GM18517 (cell line): Measurements from ENCODE around the gene FAM120A.
"Not testable (repeated sequence)": the region's sequence is repeated elsewhere in the genome, so short reads cannot be mapped to it uniquely, and the experiment has no call there.

Experiments used
- ATAC-seq: cut with Tn5 transposase; IDR thresholded peaks from one replicate; pipeline ENCODE4 v1.9.1; 2021; ENCODE audit warnings: mild to moderate bottlenecking, moderate library complexity; ENCODE audit not compliant: unreplicated experiment

Gene FAM120A

DNA sequence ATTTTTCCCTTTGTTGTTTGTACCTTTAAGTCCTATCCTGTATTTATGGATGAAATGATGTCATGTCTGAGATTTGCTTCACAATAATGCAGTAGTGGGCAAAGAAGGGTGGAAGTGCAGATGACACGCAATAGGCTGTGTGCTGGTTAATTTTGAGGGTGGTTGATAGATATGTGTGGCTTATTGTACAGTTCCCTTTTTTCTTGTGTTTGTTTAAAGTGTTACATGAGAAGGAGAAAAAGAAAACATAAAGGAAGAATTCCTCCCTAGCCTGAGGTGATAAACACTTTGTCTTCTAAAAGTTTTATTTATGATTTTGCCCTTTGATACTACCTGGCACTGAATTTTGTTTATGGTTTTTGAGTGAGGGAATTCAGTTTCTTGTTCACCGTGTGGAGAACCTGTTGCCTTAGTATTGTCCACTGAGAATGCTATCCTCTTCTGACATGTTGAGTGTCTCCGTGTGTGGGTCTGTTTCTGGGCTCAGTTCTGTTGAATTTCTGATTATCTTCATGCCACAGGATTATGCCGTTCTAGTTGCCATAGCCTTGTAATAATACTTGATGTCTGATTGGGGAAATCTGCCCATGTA is 54.2 kb downstream of the FAM120A start:
- ATAC-seq: no peak

DNA sequence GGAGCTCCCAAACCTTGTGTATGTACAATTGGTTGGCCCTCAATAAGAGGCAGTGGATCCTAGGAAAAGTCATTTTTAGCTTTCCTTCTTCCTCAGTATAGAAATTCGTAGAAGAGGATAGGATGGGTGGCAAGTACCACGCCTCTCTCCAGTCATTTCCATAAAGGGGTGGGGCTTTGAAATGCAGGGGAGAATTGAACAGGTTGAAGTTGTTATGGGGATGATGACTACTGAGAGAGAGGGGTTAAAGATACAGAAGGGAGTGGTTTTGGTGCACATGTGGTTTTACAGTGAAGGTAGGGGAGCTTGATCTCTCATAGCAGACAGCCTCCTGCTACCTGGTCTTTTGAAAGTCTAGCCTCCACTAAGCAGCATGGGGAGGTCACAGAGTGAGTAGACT is 56.3 kb downstream of the FAM120A start:
- no peak for ATAC-seq

DNA sequence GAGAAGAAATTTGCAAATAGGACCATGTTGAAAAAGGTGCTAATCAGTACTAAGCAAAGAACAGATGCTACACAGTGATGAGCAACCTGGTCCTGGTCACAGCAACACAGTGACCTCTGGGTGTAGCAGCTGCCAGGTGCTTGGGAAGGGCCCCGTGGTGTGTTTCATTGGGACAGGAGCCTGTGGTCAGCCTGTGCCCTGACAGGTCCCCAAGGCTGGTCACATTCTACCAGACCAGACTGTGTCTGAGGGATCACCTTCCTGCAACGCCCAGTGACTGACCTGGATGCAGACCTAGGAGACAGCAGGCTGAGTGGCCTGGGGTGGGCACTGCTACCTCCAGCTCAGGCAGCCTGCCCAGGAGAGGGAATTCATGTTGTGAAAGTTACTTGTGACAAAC is 56.7 kb downstream of the FAM120A start:
- no peak for ATAC-seq

DNA sequence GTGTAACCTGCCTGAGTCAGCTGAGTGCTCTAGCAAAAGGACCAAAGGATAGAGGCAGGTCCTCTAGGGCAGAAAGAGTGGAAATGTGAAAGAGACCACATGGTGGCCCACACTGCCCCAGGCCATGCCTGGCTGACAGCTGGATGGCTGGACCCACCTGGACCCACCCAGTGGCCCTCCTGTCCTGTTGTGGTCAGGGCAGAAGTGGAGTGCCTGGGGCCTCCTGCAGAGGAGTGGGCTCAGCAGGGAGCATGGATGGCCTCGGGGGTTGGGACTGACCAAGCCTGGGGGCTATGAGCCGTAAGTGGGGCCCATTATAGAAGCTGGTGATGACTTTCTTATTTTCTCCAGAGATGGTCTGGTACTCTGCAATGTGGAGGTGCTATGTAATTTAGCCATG is 57.6 kb downstream of the FAM120A start:
- ATAC-seq: no peak

DNA sequence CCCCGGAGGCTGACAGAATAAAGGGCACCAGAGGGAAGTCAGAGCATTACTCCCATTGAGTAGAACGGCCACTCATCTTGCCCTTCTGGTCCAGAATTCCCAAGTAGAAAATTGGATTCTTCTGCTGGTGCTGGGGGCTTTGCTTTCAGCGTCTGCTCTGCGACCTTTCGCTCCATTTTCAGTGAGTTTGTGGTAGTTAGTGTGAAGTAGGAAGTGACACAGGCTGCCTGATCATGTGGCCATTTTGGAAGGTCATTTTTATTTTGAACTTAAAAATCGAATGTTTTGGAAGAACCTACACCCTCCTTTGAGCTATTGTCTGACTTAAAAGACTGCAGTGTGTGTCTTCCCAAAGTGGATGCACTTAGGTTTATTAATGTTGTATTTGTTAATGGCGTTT is 58.6 kb downstream of the FAM120A start:
- no peak for ATAC-seq

DNA sequence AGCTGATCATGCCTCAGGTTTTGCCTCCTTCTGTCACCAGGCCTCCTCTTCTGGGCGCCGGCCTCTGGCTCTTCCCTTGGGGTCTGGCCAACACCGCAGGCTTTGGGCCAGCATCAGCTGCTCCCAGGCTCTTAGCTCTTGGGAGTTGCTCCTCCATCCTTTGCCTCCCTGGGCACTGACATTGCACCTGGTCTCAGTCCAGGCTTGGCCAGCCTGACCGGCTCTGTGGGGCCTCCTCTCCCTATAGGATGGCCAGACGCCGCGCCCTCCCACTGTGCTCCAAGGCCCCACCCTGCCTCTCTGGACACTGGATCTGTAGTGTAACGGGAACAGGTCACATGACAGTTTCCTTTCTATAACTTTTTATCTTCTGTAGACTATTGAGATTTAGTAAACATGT is 59.7 kb downstream of the FAM120A start:
- not testable (repeated sequence) for ATAC-seq

DNA sequence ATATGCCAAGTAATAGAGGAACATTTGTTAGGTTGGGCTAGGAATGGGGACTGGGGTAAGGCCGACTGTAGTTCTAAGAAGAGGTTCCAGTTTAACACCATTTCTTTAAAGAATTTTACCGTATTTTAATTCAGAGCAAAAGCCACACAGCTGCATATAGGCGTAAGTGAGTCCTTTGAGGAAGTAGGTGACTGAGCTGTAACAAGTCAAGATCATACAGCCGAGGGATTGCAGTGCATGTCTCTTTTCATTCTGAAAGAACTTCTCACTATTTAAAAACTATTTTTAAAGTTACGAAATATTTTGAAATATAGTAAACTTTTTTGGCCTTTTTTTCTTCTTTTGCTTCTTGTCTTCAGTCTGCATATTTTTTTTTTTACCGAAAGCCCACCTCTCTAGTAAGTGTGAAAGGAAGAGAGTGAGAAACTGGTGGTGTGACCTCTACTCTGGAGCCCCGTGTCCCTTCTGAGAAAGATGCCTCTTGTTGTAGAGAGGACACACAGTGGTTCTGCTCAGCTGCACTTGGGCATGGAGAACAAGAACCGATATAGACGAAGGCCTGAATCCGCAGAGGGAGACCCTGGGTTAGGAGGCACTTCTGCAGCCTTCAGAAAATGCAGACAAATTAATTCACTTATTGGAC is 60.8 kb downstream of the FAM120A start:
- ATAC-seq: not testable (repeated sequence)

DNA sequence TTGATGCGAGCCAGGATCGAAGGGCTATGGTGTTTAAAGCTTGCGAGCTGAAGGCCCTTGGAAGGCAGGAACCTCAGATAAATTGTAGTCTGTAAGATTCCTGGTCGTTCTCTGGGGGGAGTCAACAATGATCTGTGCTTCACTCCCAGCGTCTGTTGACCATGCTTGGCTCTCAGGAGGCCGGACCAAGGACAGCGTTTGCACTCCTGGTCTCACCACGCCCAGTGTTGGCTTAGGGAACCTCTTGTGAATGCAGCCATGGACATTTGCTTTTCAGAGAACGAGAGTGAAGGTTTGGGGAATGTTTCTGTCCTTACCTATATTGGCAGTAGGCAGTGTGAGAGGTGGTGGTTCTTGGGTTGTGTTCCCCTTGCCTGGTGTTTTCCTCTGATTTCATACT is 62.1 kb downstream of the FAM120A start:
- no peak for ATAC-seq

DNA sequence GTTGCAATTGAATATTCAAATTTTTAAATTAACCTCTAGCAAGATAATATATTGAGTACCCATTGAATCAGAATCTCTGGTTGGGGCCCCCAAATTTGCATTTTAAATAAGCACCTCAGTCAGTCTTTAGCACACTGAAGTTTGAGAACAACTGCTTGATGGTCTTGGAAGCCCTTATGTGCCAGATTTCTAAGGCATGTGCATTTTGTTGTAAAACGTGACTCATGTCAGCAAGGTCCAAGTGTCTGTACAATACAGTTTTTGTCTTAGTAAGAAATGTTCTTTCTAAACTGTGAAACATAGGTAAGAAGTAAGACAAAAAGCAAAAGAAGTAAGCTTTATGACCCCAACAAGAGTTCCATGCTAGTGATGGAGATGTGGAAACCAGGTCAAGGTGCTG is 65.8 kb downstream of the FAM120A start:
- no peak for ATAC-seq

DNA sequence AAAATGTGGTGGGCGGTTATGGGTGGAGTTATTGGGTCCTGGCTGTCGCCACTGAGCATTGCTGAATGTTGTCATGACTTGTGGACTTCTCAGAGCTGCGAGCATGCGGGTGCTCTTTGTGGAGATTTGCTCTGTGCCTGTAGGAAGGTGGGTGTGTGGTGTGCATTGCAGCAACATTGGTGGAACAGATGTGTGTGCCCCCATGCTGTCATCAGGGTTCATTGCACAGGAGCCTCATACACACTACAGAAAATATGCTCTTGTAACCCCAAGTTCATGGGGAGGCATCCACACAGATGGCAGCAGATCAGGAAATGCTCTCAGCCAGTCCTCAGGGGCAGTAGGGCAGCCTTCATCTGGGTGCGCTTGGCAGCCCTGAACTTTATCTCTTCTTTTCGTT is 69.0 kb downstream of the FAM120A start:
- ATAC-seq: no peak

DNA sequence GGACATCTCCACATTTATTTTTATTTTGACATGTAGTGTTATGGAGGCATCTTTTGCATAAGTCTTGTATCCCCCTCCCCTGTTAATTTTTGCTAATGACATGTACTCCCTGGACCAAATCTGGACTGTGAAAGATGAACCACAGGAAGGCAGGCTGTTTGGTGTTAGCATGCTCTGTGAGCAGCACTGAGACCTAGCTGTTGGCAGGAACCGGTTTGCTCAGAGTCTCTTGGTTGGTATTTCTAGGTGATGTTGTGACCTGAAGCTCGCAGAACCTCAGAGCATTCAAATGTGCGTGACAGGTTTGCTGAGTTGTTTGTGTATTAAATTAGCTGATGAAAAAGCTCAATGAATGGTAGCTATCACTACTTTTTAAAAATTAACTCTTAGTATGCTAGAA is 71.3 kb downstream of the FAM120A start:
- ATAC-seq: no peak

DNA sequence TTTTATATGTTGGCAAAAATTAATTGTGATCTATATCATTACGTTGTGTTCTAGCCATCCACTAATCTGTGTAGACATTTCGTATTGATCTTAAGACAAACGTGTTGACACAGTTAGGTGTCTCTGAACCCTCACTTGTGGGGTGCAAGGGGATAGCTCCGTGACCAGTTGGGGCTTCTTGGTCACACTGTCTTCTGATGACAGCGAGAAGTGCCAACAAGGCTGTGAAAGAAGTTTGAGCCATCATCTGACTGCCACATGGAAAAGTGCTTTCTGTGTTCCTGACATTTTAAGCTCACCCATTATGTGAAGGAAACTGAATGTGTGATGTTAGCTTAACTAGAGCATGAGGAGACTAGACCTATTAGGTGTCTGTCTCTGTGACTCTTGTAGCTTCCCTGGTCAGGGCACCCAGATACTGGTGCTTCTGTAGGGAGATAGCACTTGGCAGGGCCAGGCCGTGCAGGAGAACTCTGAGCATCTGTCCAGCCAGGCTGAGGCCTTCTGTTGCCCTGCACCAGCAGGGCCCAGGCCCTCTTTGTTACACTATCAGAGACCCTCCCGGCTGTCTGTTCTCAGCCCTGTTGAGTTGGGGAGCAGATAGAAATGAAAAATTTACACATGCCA is 72.1 kb downstream of the FAM120A start:
- ATAC-seq: no peak

DNA sequence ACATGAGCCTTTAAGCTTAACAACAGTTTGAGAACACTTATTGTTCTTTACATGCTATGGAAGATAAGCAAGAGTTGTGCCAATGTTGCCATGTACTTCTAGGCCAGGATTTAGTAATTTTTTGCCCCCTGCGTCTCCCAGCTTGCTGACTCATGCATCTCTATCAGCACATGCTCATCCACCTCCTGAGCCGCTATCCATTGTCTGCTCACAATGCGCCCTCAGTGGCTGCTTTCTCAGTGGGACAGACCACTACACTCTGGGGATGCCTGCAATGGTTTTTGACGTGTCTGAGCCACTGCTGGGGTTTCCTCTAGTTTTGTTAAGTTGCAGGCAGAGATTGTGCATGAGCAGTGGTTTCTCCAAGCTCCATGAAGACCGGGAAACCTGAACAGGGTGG is 74.0 kb downstream of the FAM120A start:
- ATAC-seq: no peak

DNA sequence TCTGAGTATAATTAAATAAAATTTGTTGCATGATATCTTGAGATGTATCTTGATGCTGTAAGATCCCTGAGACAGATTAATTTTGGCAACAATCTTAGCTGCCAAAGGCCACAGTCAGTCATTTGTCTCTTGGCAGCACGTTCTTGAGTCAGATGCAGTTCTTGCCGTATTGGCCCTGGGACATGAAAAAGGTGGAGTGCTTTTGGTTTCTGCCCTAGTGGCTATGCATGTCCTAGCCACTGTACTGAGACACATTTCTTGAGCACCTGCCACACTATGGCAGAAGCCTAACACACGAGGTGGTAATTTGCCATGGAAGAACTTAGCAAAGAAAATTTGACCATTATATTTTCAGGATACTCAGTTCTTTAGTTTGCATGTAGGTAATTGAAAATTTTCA is 79.9 kb downstream of the FAM120A start:
- no peak for ATAC-seq

DNA sequence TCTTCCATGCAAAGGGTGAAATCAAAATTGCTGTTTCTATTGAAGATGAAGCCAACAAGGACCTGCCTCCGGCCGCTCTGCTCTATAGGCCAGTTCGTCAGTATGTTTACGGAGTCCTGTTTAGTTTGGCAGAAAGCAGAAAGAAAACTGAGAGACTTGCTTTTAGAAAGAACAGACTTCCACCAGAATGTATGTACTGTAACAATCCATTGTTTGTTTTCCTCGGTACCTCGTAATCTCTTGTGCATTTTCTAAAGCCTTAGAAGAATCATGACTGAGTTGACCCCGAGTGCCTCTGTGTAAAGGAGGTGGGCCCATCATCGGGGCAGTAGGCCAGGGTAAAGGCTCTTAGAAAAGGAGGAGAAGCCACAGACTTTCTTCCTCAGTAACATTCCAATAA is 80.7 kb downstream of the FAM120A start:
- no peak for ATAC-seq

DNA sequence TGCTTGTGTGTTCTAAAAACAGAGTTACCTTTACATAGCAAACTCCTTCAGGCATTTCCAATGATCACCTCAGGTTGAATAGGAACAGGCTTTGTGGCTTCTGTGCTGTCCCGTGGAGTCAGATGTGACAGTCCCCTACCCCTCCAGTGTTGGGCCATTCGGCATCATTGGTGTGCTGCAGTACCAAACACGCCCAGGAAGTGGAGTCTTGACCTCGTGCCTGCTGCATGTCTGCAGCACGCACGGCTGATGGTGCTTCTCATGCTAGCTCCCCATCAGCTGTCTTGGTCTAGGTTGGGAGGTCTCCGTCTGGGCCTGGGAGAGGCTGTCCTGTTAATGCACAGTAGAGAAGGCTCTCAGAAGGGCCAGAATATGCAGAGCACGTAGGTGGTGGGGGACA is 82.4 kb downstream of the FAM120A start:
- ATAC-seq: no peak

DNA sequence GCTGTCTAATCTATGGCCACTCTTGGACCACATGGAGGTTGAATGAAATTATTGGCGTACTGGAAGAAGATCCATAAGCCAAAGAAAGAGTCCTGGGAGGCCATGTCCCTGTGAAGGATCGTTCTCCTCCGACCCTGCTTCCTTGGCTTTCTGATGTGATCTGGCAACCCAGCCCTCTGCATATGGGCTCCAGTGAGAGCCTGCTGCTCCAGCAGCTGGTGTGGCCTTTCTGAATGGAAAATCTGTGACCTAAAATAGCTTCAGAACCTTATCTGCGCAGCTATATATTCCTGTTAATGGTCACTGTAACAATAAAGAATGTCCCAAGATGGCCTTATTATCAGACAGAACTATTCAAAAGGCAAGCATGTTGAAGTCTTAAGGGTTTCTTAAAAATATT is 84.7 kb downstream of the FAM120A start:
- ATAC-seq: no peak

DNA sequence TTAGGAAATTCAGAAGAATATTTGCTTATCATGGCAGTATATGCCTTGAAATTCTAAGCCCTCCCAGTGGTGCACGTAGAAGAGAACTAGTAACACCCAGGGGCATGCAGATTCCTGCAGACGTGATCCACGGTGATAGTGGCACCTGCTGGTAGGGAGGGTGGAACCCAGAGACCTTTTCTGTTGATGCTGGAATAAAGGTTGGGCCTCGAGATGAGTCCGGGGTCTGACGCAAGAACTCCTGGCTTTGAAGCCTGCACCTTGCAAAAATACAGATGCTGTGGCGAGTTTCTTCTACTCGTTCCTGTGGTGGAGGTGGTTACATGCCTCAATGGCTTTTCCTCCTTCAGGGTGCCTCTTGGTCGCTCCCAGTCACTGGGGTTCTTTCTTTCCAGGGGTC is 85.4 kb downstream of the FAM120A start:
- ATAC-seq: no peak

DNA sequence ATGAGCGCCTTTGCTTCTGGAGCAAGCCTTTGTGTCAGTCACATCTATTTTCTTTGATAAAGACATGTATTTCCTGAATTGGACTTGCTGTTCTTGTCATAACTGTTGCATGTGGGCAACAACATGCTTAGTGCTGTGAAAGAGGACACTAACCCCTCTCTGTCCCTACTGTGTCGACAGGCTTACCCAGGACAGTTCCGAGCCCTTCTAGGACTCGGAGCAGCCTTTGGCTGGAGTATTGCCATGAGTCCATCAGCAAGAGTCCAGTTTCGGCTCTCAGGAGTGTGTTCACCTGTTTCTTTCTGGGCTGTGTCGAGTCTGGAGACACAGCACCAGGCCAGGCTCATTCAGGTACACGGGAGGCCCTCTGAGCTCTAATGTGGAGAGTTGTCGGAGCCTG is 88.8 kb downstream of the FAM120A start:
- no peak for ATAC-seq

DNA sequence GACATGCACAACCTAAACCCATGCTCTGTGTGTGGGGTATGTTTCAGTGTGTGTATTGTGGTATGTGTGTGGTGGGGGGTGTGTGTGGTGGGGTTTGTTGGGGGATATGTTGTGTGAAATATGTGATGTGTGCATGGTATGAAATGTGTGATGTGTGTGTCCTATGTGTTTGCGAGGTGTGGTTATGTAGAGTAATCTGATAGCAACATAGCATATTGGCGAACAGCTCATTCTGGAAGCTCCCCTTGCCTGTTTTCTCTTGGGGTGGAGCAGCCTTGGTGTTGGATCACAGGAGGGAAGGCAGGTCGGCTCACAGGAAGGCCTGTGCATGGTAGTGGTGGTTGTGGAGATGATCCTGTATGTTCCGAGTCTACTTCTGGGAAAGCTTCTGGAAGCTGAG is 89.5 kb downstream of the FAM120A start:
- no peak for ATAC-seq

DNA sequence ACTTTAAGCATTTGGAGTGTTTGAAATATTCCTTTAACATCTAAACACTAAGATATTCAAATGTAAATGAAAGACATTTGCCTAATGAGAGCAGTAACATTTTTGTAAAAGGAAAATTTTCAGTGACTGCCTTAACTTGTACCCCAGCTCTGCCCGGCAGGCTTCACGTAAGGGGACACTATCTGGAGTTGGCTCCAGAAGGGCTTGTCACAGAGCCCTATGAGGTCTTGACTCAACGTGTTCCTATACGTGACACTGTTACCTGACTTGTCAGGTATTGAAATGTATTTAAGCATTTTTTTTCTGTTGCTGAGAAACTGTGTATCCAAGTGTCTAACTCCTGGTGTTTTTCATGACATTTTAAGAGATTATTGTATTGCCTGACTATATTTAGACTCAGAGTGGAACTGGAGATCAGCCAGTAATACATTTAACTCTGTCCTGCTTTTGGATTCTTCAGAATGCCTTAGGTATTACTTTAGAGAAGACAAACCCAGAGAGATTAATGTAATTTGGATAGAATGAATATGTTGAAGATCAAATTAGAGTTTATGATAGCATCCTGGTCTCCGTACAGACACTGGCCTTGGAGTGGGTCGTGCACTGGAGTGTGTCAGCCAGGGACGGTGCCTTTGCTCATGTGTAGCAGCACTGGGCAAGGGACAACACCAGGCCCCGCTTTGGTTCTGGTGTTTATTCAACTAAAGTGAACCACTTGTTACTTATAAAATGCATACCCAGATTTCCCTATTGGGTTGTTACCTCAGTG is 90.3 kb downstream of the FAM120A start:
- no peak for ATAC-seq

DNA sequence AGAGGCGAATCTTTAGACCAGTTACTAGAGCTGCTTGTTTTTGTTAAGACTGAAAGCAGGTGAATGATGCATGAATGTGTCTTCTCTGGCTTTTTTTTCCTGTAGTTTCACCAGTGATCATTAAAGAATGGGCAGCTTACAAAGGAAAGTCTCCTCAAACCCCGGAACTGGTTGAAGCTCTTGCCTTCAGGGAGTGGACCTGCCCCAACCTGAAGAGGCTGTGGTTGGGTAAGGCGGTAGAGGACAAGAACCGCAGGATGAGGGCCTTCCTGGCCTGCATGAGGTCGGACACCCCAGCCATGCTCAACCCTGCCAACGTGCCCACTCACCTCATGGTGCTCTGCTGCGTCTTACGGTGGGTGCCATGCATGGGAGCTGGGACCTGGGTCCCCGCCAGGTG is 91.6 kb downstream of the FAM120A start:
- ATAC-seq: no peak
